Osteocyte (in vitro differentiated cells): Measurements from ENCODE around the gene CD8B. TPM values are rescaled to one million over a fixed set of nuclear protein-coding genes. Genes with fewer than 3 reads are reported as not detected.
"Not testable (repeated sequence)": the region's sequence is repeated elsewhere in the genome, so short reads cannot be mapped to it uniquely, and the experiment has no call there.

Source experiments
- DNase-seq: peaks from one replicate; pipeline ENCODE4 v3.0.0; 2021; ENCODE audit warnings: mixed read lengths; ENCODE audit not compliant: unreplicated experiment; ENCODE audit errors: extremely low spot score
- H3K27ac Mint-ChIP-seq: one replicate; pipeline ENCODE4 v1.8.0; 2021; ENCODE audit warnings: mild to moderate bottlenecking, mixed read lengths; ENCODE audit not compliant: unreplicated experiment
- H3K27me3 Mint-ChIP-seq: one replicate; pipeline ENCODE4 v1.8.0; 2021; ENCODE audit warnings: mixed read lengths; ENCODE audit not compliant: unreplicated experiment
- H3K36me3 Mint-ChIP-seq: one replicate; pipeline ENCODE4 v1.8.0; 2021; ENCODE audit warnings: mixed read lengths; ENCODE audit not compliant: unreplicated experiment
- H3K4me1 Mint-ChIP-seq: one replicate; pipeline ENCODE4 v1.8.0; 2021; ENCODE audit warnings: mixed read lengths; ENCODE audit not compliant: unreplicated experiment
- H3K4me3 Mint-ChIP-seq: one replicate; pipeline ENCODE4 v1.8.0; 2021; ENCODE audit warnings: mild to moderate bottlenecking, moderate library complexity, mixed read lengths; ENCODE audit not compliant: unreplicated experiment
- H3K9me3 Mint-ChIP-seq: one replicate; pipeline ENCODE4 v1.8.0; 2021; ENCODE audit warnings: mixed read lengths; ENCODE audit not compliant: unreplicated experiment
- total RNA-seq: library from RNA; stranded (reverse); gene quantifications from 2 replicates; pipeline ENCODE4 v1.2.1, GENCODE V29; 2021

Gene CD8B
- total RNA-seq, 1 donor from 2014 or later = not detected

GRCh38 chr2:86857688-86858087, 4.0 kb downstream of the CD8B start:
- not testable (repeated sequence) for H3K27ac Mint-ChIP-seq, H3K4me1 Mint-ChIP-seq, H3K9me3 Mint-ChIP-seq, H3K4me3 Mint-ChIP-seq, DNase-seq, H3K36me3 Mint-ChIP-seq, H3K27me3 Mint-ChIP-seq

- DNase-seq, H3K27me3 Mint-ChIP-seq: not testable (repeated sequence)
Measured at GRCh38 chr2:86856498-86856897, 5.2 kb downstream of the CD8B start.

GRCh38 chr2:86855981-86856380, 5.7 kb downstream of the CD8B start:
- H3K4me1 Mint-ChIP-seq, H3K4me3 Mint-ChIP-seq: not testable (repeated sequence)

More at GRCh38 chr2:86856498-86856897, 5.2 kb downstream of the CD8B start:
- H3K27ac Mint-ChIP-seq, H3K4me3 Mint-ChIP-seq, H3K4me1 Mint-ChIP-seq, H3K9me3 Mint-ChIP-seq, H3K36me3 Mint-ChIP-seq: not testable (repeated sequence)

GRCh38 chr2:86851581-86851980, 10.1 kb downstream of the CD8B start:
- not testable (repeated sequence) for DNase-seq, H3K27me3 Mint-ChIP-seq, H3K4me3 Mint-ChIP-seq, H3K36me3 Mint-ChIP-seq, H3K9me3 Mint-ChIP-seq, H3K4me1 Mint-ChIP-seq, H3K27ac Mint-ChIP-seq

More at GRCh38 chr2:86855981-86856380, 5.7 kb downstream of the CD8B start:
- not testable (repeated sequence) for H3K27me3 Mint-ChIP-seq, H3K9me3 Mint-ChIP-seq, H3K27ac Mint-ChIP-seq, H3K36me3 Mint-ChIP-seq, DNase-seq

- not testable (repeated sequence) for H3K4me1 Mint-ChIP-seq, DNase-seq, H3K4me3 Mint-ChIP-seq, H3K36me3 Mint-ChIP-seq, H3K9me3 Mint-ChIP-seq, H3K27ac Mint-ChIP-seq
- peaks cover 12% of the 10 kb centered on the region for H3K27me3 Mint-ChIP-seq
Measured at GRCh38 chr2:86842607-86843234, 19.0 kb downstream of the CD8B start.

GRCh38 chr2:86841330-86841729, 20.4 kb downstream of the CD8B start:
- DNase-seq, H3K4me1 Mint-ChIP-seq, H3K27ac Mint-ChIP-seq, H3K4me3 Mint-ChIP-seq, H3K9me3 Mint-ChIP-seq, H3K36me3 Mint-ChIP-seq: not testable (repeated sequence)
- H3K27me3 Mint-ChIP-seq = peaks cover 12% of the 10 kb centered on the region

GRCh38 chr2:86839871-86840548, 21.7 kb downstream of the CD8B start:
- H3K4me3 Mint-ChIP-seq = not testable (repeated sequence)

GRCh38 chr2:86839455-86839854, 22.2 kb downstream of the CD8B start:
- peaks cover 13% of the 10 kb centered on the region for H3K27me3 Mint-ChIP-seq
- not testable (repeated sequence) for H3K9me3 Mint-ChIP-seq, H3K4me3 Mint-ChIP-seq, H3K4me1 Mint-ChIP-seq, H3K36me3 Mint-ChIP-seq, H3K27ac Mint-ChIP-seq, DNase-seq

More at GRCh38 chr2:86839871-86840548, 21.7 kb downstream of the CD8B start:
- not testable (repeated sequence) for H3K9me3 Mint-ChIP-seq, H3K27ac Mint-ChIP-seq, DNase-seq, H3K4me1 Mint-ChIP-seq, H3K36me3 Mint-ChIP-seq
- peaks cover 12% of the 10 kb centered on the region for H3K27me3 Mint-ChIP-seq

- H3K4me3 Mint-ChIP-seq, DNase-seq, H3K36me3 Mint-ChIP-seq, H3K9me3 Mint-ChIP-seq, H3K27ac Mint-ChIP-seq, H3K4me1 Mint-ChIP-seq: not testable (repeated sequence)
- H3K27me3 Mint-ChIP-seq = peaks cover 13% of the 10 kb centered on the region
Measured at GRCh38 chr2:86837714-86838113, 24.0 kb downstream of the CD8B start.

- H3K36me3 Mint-ChIP-seq, H3K9me3 Mint-ChIP-seq, DNase-seq, H3K4me1 Mint-ChIP-seq, H3K27ac Mint-ChIP-seq: not testable (repeated sequence)
- Mint-ChIP-seq H3K27me3 (peaks cover 11% of the 10 kb centered on the region), H3K4me3 (peak overlapping the region; percentile 14)
Measured at GRCh38 chr2:86836915-86837695, 24.6 kb downstream of the CD8B start.

- H3K27ac Mint-ChIP-seq, H3K36me3 Mint-ChIP-seq, H3K9me3 Mint-ChIP-seq, H3K4me1 Mint-ChIP-seq, H3K4me3 Mint-ChIP-seq, DNase-seq: not testable (repeated sequence)
- peaks cover 18% of the 10 kb centered on the region for H3K27me3 Mint-ChIP-seq
Measured at GRCh38 chr2:86835548-86835889, 26.2 kb downstream of the CD8B start.
